HG02610 (cell line): Measurements from ENCODE around the gene RUVBL1.

Experiments
- ATAC-seq: cut with Tn5 transposase; IDR thresholded peaks from one replicate; pipeline ENCODE4 v1.9.1; 2021; ENCODE audit warnings: mild to moderate bottlenecking, moderate library complexity; ENCODE audit not compliant: unreplicated experiment

The RUVBL1 gene

DNA sequence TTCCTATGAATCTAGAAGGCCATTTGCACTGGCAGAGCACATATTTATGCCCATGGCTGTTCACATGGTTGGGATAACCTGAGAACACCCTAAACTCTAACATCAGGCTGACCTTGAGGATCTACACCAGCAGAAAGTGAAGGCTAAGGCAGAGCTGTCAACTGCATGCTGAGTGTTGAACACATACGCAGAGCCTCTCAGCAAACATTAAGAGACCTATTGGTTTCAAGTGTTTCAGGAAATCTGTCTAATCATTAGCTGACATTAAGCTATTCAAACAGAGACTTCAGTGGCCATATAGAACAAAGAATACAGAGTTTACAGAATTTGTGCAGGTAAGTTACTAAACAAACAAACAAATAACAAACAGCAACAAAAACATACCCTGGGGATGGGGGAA lies 87.5 kb downstream of the RUVBL1 start:
- ATAC-seq = no peak

DNA sequence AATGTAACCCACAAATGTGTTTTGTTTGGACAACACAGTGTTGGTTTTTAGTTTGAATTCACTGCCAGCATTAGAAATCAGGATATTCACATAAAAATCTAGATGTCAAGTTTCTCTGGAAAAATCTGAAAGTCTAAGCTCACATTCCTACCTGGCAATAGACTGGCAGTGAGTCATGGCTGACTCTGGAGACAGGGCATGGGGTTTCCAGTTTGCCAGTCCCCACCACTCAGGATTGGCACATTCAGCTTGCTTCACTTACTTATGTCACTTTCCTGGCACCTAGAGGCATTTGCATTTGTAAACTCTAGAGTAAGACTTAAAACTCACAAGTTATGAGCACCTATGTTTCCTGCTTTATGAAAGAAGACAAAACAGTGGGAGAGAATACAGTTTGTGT lies 90.5 kb downstream of the RUVBL1 start:
- ATAC-seq = no peak
